Measurements from ENCODE around the gene SLC9A3.

Gene SLC9A3

GRCh38 chr5:429453-430188 lies 94.6 kb downstream of the SLC9A3 start:
- no peak for DNase-seq
- Mint-ChIP-seq H3K9me3 (no peaks in the 10 kb centered on the region), H3K4me3 (no peak overlapping the region), H3K27ac (no peak overlapping the region), H3K4me1 (peaks cover 13% of the 10 kb centered on the region), H3K27me3 (no peaks in the 10 kb centered on the region), H3K36me3 (no peaks in the 10 kb centered on the region)
- CTCF ChIA-PET = interaction anchor here (1.1 to 5.7 kb wide), 8 partner anchors 9 to 148 kb away, joined by 3 to 46 read pairs (median 5); partner anchors contain the start of gene AHRR

GRCh38 chr5:428754-429452 lies 95.3 kb downstream of the SLC9A3 start:
- Mint-ChIP-seq H3K4me3 (no peak overlapping the region), H3K36me3 (no peaks in the 10 kb centered on the region), H3K4me1 (peaks cover 17% of the 10 kb centered on the region), H3K27ac (no peak overlapping the region), H3K27me3 (no peaks in the 10 kb centered on the region), H3K9me3 (no peaks in the 10 kb centered on the region)
- no peak for DNase-seq
- CTCF ChIA-PET = interaction anchor here (0.9 to 5.7 kb wide), 10 partner anchors 9 to 111 kb away, joined by 3 to 46 read pairs (median 4); partner anchors contain the start of gene AHRR

GRCh38 chr5:428219-428618 lies 96.0 kb downstream of the SLC9A3 start:
- Mint-ChIP-seq H3K36me3 (no peaks in the 10 kb centered on the region), H3K27me3 (no peaks in the 10 kb centered on the region), H3K27ac (no peak overlapping the region), H3K4me1 (peaks cover 21% of the 10 kb centered on the region), H3K9me3 (no peaks in the 10 kb centered on the region), H3K4me3 (no peak overlapping the region)
- CTCF ChIA-PET = interaction anchor here (0.9 to 5.7 kb wide), 8 partner anchors 8 to 111 kb away, joined by 3 to 46 read pairs (median 3); partner anchors contain the start of gene AHRR
- DNase-seq = no peak

- Mint-ChIP-seq H3K27ac (no peak overlapping the region), H3K4me1 (peaks cover 26% of the 10 kb centered on the region), H3K9me3 (no peaks in the 10 kb centered on the region), H3K4me3 (no peak overlapping the region), H3K36me3 (no peaks in the 10 kb centered on the region), H3K27me3 (no peaks in the 10 kb centered on the region)
- DNase-seq = no peak
- CTCF ChIA-PET = interaction anchor here (0.6 to 5.7 kb wide), 7 partner anchors 14 to 239 kb away, joined by 3 to 46 read pairs (median 4); partner anchors contain the start of gene AHRR
Observed at GRCh38 chr5:427415-428087, 96.7 kb downstream of the SLC9A3 start.

GRCh38 chr5:426392-426976 lies 97.8 kb downstream of the SLC9A3 start:
- H3K9me3 Mint-ChIP-seq = no peaks in the 10 kb centered on the region
- H3K27me3 Mint-ChIP-seq = no peaks in the 10 kb centered on the region
- H3K36me3 Mint-ChIP-seq = no peaks in the 10 kb centered on the region
- peaks cover 26% of the 10 kb centered on the region for H3K4me1 Mint-ChIP-seq
- no peak for DNase-seq
- CTCF ChIA-PET = interaction anchor here (0.7 to 3.2 kb wide), 14 partner anchors 12 to 238 kb away, joined by 3 to 44 read pairs (median 4); partner anchors contain the start of gene LRRC14B
- no peak overlapping the region for H3K27ac Mint-ChIP-seq
- no peak overlapping the region for H3K4me3 Mint-ChIP-seq

GRCh38 chr5:425714-426113 lies 98.5 kb downstream of the SLC9A3 start:
- no peaks in the 10 kb centered on the region for H3K36me3 Mint-ChIP-seq

GRCh38 chr5:424301-425110 lies 99.7 kb downstream of the SLC9A3 start:
- Mint-ChIP-seq H3K36me3 (no peaks in the 10 kb centered on the region), H3K27me3 (no peaks in the 10 kb centered on the region), H3K27ac (no peak overlapping the region), H3K4me1 (peaks cover 22% of the 10 kb centered on the region), H3K4me3 (no peak overlapping the region), H3K9me3 (no peaks in the 10 kb centered on the region)
- CTCF ChIA-PET = interaction anchor here (0.6 to 3.2 kb wide), 14 partner anchors 10 to 236 kb away, joined by 3 to 44 read pairs (median 4); partner anchors contain the start of gene AHRR
- no peak for DNase-seq

More at GRCh38 chr5:425714-426113, 98.5 kb downstream of the SLC9A3 start:
- CTCF ChIA-PET = interaction anchor here (0.7 to 3.2 kb wide), 16 partner anchors 12 to 237 kb away, joined by 3 to 44 read pairs (median 4); partner anchors contain the start of genes AHRR and LRRC14B
- Mint-ChIP-seq H3K4me3 (no peak overlapping the region), H3K9me3 (no peaks in the 10 kb centered on the region), H3K27me3 (no peaks in the 10 kb centered on the region), H3K27ac (no peak overlapping the region), H3K4me1 (peaks cover 25% of the 10 kb centered on the region)
- peak; percentile 55 for DNase-seq

GRCh38 chr5:423626-424261 lies 100.5 kb downstream of the SLC9A3 start:
- Mint-ChIP-seq H3K4me1 (peaks cover 22% of the 10 kb centered on the region), H3K9me3 (no peaks in the 10 kb centered on the region), H3K27ac (no peak overlapping the region), H3K4me3 (no peak overlapping the region), H3K27me3 (no peaks in the 10 kb centered on the region), H3K36me3 (no peaks in the 10 kb centered on the region)
- DNase-seq = no peak
- CTCF ChIA-PET = interaction anchor here (0.6 to 3.2 kb wide), 5 partner anchors 9 to 106 kb away, joined by 3 to 44 read pairs (median 3); no protein-coding TSS in a partner anchor

- Mint-ChIP-seq H3K9me3 (no peaks in the 10 kb centered on the region), H3K27ac (no peak overlapping the region), H3K4me3 (no peak overlapping the region), H3K4me1 (peaks cover 22% of the 10 kb centered on the region), H3K36me3 (no peaks in the 10 kb centered on the region), H3K27me3 (no peaks in the 10 kb centered on the region)
- CTCF ChIA-PET = interaction anchor here (3.2 kb wide), 1 partner anchor 105 kb away, joined by 44 read pairs; no protein-coding TSS in a partner anchor
- DNase-seq = no peak
Observed at GRCh38 chr5:423233-423565, 101.0 kb downstream of the SLC9A3 start.

- no peaks in the 10 kb centered on the region for H3K27me3 Mint-ChIP-seq
Observed at GRCh38 chr5:422323-423232, 101.7 kb downstream of the SLC9A3 start.

GRCh38 chr5:421901-422300 lies 102.3 kb downstream of the SLC9A3 start:
- DNase-seq = no peak
- Mint-ChIP-seq H3K27ac (no peak overlapping the region), H3K9me3 (no peaks in the 10 kb centered on the region), H3K27me3 (no peaks in the 10 kb centered on the region), H3K4me1 (peaks cover 22% of the 10 kb centered on the region), H3K36me3 (no peaks in the 10 kb centered on the region), H3K4me3 (no peak overlapping the region)
- CTCF ChIA-PET = no interaction called here

More at GRCh38 chr5:422323-423232, 101.7 kb downstream of the SLC9A3 start:
- H3K4me3 Mint-ChIP-seq = no peak overlapping the region
- H3K9me3 Mint-ChIP-seq = no peaks in the 10 kb centered on the region
- no peaks in the 10 kb centered on the region for H3K36me3 Mint-ChIP-seq
- no peak for DNase-seq
- CTCF ChIA-PET = no interaction called here
- H3K27ac Mint-ChIP-seq = no peak overlapping the region
- peaks cover 22% of the 10 kb centered on the region for H3K4me1 Mint-ChIP-seq

GRCh38 chr5:421287-421880 lies 102.9 kb downstream of the SLC9A3 start:
- Mint-ChIP-seq H3K36me3 (no peaks in the 10 kb centered on the region), H3K27me3 (no peaks in the 10 kb centered on the region), H3K27ac (no peak overlapping the region), H3K4me1 (peaks cover 22% of the 10 kb centered on the region), H3K9me3 (no peaks in the 10 kb centered on the region), H3K4me3 (no peak overlapping the region)
- no peak for DNase-seq
- CTCF ChIA-PET = no interaction called here
